A673 (cell line): ENCODE results near the gene SELENOI. TPM values are rescaled to one million over a fixed set of nuclear protein-coding genes. Genes with fewer than 3 reads are reported as not detected.
A peak's percentile ranks its signal among the peaks of the same experiment; 100 is the strongest.

Source experiments
- BruUV-seq: library from RNA; stranded (reverse); fragments of 400-500 nt; replicated peaks from 2 replicates; lab custom pipeline; 2021; lab: Mats Ljungman, UMichigan
- CTCF ChIA-PET: fragments of 300-600 bp; sonication (Branson Sonifier 250); formaldehyde crosslinking; loops from one replicate; lab custom pipeline; 2022; ENCODE audit warnings: antibody characterized with exemption; lab: Charles Lee
- POLR2A ChIA-PET: fragments of 300-600 bp; sonication (Branson Sonifier 250); formaldehyde crosslinking; loops from one replicate; lab custom pipeline; 2022; ENCODE audit warnings: antibody characterized with exemption; ENCODE audit not compliant: low non-redundant PET; lab: Charles Lee
- DNase-seq: peaks from one replicate; pipeline ENCODE4 v3.0.0-alpha.2; 2015; ENCODE audit warnings: low spot score
- H3K27ac ChIP-seq: fragments of 200-600 bp; sonication (generic); 2 replicates; pipeline ENCODE4 v1.5.1; 2016; ENCODE audit warnings: mixed run types, low read depth, mild to moderate bottlenecking, mixed read lengths, antibody characterized with exemption, low read length; ENCODE audit not compliant: poor library complexity, severe bottlenecking
- H3K27me3 ChIP-seq: fragments of 200-600 bp; sonication (generic); replicated peaks from 2 replicates; pipeline ENCODE4 v1.6.1; 2017; ENCODE audit warnings: mixed run types, low read depth, mild to moderate bottlenecking, mixed read lengths, antibody characterized with exemption, low read length; ENCODE audit not compliant: insufficient read depth, poor library complexity
- H3K36me3 ChIP-seq: fragments of 200-600 bp; sonication (generic); 2 replicates; pipeline ENCODE4 v1.6.1; 2016; ENCODE audit warnings: mixed run types, mild to moderate bottlenecking, mixed read lengths, antibody characterized with exemption, low read length; ENCODE audit not compliant: insufficient read depth, poor library complexity, severe bottlenecking
- H3K4me1 ChIP-seq: fragments of 200-600 bp; sonication (generic); 2 replicates; pipeline ENCODE4 v1.6.1; 2017; ENCODE audit warnings: mixed run types, mild to moderate bottlenecking, mixed read lengths, antibody characterized with exemption, low read length; ENCODE audit not compliant: insufficient read depth, poor library complexity, severe bottlenecking
- H3K4me3 ChIP-seq: fragments of 200-600 bp; sonication (generic); 2 replicates; pipeline ENCODE4 v1.5.1; 2016; ENCODE audit warnings: low read depth, mixed run types, mild to moderate bottlenecking, mixed read lengths, low read length; ENCODE audit not compliant: poor library complexity, severe bottlenecking
- H3K9me3 ChIP-seq: fragments of 200-600 bp; sonication (generic); 2 replicates; pipeline ENCODE4 v1.6.1; 2016; ENCODE audit warnings: mixed run types, low read depth, mild to moderate bottlenecking, mixed read lengths, antibody characterized with exemption, low read length; ENCODE audit not compliant: poor library complexity, severe bottlenecking
- EZH2 ChIP-seq: fragments of 200-600 bp; sonication (generic); IDR thresholded peaks from 2 replicates; pipeline ENCODE4 v1.6.1; 2017; ENCODE audit warnings: borderline replicate concordance, low read depth, mild to moderate bottlenecking, mixed read lengths, antibody characterized with exemption, low read length; ENCODE audit not compliant: poor library complexity, severe bottlenecking
- intact Hi-C: fragments of 100-400 bp; cut with micrococcal nuclease; formaldehyde crosslinking; loops from one replicate; pipeline ENCODE4 v1.10.0; 2022; ENCODE audit not compliant: unreplicated experiment
- total RNA-seq: library from RNA; stranded (reverse); gene quantifications from 2 replicates; pipeline ENCODE4 v1.2.3, GENCODE V29; 2021
- TF ChIP-seq, protein P1 (sequence below): fragments of 300-800, 200-600 bp; sonication (generic); conservative IDR thresholded peaks from 2 replicates; pipeline ENCODE4 v1.5.1; 2017; ENCODE audit warnings: low read depth, mild to moderate bottlenecking, antibody characterized with exemption, low read length, moderate library complexity, mixed read lengths

SELENOI gene
- total RNA-seq, 1 experiment from 2014 or later: 62.7 TPM

DNA sequence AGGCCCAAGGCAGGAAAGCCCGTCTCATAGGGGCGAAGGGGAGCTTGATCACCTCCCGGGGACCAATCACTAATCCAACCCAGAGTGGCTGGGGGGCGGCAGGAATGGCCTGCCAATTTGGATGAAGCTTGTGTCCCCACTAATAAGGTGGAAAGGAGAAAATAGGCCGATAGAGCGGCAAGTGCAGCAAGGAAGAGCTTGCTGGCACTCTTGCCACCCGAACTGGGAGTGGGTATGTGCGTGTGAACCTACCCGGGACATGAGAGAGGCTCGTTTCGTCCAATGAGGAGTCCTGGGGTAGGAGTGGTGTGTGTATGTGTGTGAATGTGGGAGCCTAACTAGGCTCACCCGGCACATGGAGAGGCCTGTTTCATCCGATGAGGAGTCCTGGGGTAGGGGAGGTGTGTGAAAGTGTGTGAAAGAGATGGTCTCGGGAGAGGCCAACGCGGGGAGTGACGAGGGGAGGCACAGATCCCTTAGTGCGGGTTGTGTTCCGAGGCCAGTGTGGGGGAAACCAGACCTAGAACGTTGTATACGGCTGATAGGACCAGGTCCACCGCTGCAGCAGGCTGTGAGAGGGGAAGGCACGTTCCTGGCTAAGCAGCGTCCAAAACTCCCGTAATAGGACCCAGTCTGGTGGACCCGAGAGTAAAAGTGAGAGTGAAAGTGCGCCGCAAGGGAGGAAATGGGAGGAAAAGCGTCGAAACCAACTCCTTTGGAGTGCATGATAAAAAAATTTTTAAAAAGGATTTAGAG is 47.1 kb upstream of the SELENOI start:
- Histone ChIP-seq H3K27ac (peak overlapping the region; percentile 48), H3K9me3 (no peaks in the 10 kb centered on the region), H3K4me1 (peaks cover 9% of the 10 kb centered on the region), H3K27me3 (no peaks in the 10 kb centered on the region), H3K4me3 (peak overlapping the region; percentile 37), H3K36me3 (no peaks in the 10 kb centered on the region)
- intact Hi-C loops: no loop called here
- no peak for DNase-seq
- no TSS peak for BruUV-seq
- TF ChIP-seq, protein P1, sequence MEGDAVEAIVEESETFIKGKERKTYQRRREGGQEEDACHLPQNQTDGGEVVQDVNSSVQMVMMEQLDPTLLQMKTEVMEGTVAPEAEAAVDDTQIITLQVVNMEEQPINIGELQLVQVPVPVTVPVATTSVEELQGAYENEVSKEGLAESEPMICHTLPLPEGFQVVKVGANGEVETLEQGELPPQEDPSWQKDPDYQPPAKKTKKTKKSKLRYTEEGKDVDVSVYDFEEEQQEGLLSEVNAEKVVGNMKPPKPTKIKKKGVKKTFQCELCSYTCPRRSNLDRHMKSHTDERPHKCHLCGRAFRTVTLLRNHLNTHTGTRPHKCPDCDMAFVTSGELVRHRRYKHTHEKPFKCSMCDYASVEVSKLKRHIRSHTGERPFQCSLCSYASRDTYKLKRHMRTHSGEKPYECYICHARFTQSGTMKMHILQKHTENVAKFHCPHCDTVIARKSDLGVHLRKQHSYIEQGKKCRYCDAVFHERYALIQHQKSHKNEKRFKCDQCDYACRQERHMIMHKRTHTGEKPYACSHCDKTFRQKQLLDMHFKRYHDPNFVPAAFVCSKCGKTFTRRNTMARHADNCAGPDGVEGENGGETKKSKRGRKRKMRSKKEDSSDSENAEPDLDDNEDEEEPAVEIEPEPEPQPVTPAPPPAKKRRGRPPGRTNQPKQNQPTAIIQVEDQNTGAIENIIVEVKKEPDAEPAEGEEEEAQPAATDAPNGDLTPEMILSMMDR: no peak
- no peak for TF ChIP-seq EZH2
- POLR2A ChIA-PET: no interaction called here
- CTCF ChIA-PET: no interaction called here

DNA sequence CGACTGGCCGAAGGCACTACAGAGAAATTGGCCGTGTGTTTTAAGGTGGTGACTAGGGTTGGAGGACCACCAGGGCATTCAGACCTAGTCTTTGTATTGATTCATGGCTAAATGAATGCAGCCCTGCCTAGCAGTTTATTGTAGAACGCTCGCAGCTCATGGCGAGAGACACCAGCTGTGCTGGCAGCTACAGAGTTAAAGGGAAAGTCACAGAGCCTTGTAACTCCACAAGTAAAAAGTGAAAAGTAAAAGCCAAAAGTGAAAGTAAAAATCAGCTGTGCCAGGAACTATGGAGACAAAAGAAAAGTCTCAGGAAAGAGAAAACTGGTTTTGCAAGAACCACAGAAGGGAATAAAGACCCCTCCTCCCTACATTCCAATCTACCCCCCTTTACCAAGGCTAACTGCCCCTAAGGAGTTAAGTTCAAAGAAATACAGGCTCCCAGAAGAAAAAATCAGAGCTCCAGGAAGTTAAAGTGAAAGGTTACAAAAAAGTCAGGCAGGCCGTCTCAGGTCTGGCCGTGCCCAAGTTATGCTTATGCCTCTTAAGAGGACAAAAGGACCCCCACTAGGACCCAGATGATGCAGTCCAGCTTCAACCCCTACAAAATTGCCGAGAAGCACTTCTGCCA is 46.4 kb upstream of the SELENOI start:
- peak; percentile 62 for DNase-seq
- intact Hi-C loops: no loop called here

DNA sequence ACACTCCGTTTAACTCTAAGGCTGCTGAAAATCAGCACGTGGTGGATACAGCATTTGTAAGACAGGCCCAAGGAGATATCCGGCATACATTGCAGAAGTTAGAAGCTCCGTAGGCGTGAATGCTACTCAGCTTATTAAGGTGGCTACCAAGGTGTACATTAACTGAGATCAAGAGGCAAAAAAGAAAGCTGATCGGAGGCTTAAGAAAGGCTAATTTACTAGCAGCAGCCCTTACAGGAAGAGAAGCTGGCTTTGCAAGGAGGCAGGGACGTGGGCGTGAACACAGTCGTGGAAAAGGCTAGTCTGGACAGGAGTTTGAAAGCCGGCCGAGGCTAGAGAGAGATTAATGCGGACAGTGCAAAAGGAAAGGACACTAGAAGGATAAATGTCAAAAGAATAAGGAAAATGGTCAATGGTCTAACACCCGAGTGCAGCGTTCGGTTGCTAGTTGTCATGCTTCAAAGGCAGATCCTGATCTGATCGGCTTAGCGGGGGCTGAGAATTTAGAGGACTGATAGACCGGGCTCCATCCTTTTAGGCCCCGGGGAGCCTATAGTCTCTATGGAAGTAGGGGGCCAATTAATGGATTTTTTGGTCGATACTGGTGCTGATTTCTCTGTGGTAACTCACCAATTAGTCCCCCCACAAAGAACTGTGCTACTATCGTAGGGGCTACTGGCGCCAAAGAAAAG is 45.6 kb upstream of the SELENOI start:
- H3K4me3 ChIP-seq: no peak overlapping the region
- ChIA-PET CTCF (no interaction called here), POLR2A (no interaction called here)
- H3K4me1 ChIP-seq: peaks cover 9% of the 10 kb centered on the region
- no peak overlapping the region for H3K27ac ChIP-seq
- TF ChIP-seq, protein P1: no peak
- TF ChIP-seq EZH2: no peak
- no peak for DNase-seq
- no peaks in the 10 kb centered on the region for H3K9me3 ChIP-seq
- no TSS peak for BruUV-seq
- intact Hi-C loops: no loop called here
- no peaks in the 10 kb centered on the region for H3K27me3 ChIP-seq
- no peaks in the 10 kb centered on the region for H3K36me3 ChIP-seq

More for the DNA sequence above, 46.4 kb upstream of the SELENOI start:
- ChIA-PET CTCF (no interaction called here), POLR2A (no interaction called here)
- peak overlapping the region; percentile 37 for H3K4me3 ChIP-seq
- H3K27ac ChIP-seq: peak overlapping the region; percentile 48
- no peaks in the 10 kb centered on the region for H3K36me3 ChIP-seq
- no peaks in the 10 kb centered on the region for H3K9me3 ChIP-seq
- TF ChIP-seq, protein P1: no peak
- TF ChIP-seq EZH2: no peak
- peaks cover 9% of the 10 kb centered on the region for H3K4me1 ChIP-seq
- BruUV-seq: no TSS peak
- no peaks in the 10 kb centered on the region for H3K27me3 ChIP-seq
